ENCODE measurements around the gene FAM50A. TPM values are rescaled to one million over a fixed set of nuclear protein-coding genes. Genes with fewer than 3 reads are reported as not detected.

The FAM50A gene
- total RNA-seq, 4 donors from 2014 or later, result 39.9 to 130 (median 52.0) TPM

DNA sequence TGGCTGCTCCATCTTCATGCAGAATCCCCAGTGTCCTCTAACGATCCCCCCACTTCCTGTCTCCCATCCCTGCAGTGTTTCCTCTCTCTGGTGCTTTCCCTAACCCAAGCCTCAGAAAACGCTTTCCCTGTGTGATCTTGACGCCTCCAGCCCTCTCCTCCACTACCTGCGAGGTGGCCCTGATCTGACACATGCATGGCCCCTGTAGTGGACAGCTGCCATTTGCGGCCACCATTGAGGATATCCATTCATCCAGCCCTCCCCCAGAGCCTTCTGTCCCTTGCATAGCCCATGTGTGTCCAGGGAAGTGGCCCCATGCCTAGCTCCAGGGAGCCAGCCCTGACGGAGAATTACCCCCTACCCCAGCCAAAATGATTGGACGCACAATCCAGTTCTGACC lies 39.4 kb downstream of the FAM50A start:
- H3K27ac ChIP-seq, result no peak overlapping the region
- H3K4me1 ChIP-seq, result peaks cover under 1 to 24% (median 12%) of the 10 kb centered on the region in 4 donors
- H3K36me3 ChIP-seq, result no peaks in the 10 kb centered on the region
- H3K9me3 ChIP-seq, result no peaks in the 10 kb centered on the region
- intact Hi-C loops (cut with DNase I; ENCODE audit: low total_unique reads) (no loop called here), in situ Hi-C loops (cut with MboI; ENCODE audit: low pct_ligation_motif_present in 1 of 4, low pct_unique_long_range_greater_than_20kb in 1 of 4, low sequenced_read_pairs in 3 of 4) (no loop called here)
- TF ChIP-seq POLR2AphosphoS5 (IDR thresholded peaks at IDR 0.05), result no peak
- TF ChIP-seq POLR2A (IDR thresholded peaks at IDR 0.05), result no peak
- no peak for TF ChIP-seq CTCF (IDR thresholded peaks at IDR 0.05)
- no peak for TF ChIP-seq EP300 (IDR thresholded peaks at IDR 0.05; ENCODE audit: low read depth)
- DNase-seq, result no peak
- H3K27me3 ChIP-seq, result no peaks in the 10 kb centered on the region
- no peak overlapping the region for H3K4me3 ChIP-seq
- 76 to 83% methylated on average over 5 to 7 of the region's 7 CpGs for WGBS, 2 donors (ENCODE audit: low coverage in 1 of 2)

DNA sequence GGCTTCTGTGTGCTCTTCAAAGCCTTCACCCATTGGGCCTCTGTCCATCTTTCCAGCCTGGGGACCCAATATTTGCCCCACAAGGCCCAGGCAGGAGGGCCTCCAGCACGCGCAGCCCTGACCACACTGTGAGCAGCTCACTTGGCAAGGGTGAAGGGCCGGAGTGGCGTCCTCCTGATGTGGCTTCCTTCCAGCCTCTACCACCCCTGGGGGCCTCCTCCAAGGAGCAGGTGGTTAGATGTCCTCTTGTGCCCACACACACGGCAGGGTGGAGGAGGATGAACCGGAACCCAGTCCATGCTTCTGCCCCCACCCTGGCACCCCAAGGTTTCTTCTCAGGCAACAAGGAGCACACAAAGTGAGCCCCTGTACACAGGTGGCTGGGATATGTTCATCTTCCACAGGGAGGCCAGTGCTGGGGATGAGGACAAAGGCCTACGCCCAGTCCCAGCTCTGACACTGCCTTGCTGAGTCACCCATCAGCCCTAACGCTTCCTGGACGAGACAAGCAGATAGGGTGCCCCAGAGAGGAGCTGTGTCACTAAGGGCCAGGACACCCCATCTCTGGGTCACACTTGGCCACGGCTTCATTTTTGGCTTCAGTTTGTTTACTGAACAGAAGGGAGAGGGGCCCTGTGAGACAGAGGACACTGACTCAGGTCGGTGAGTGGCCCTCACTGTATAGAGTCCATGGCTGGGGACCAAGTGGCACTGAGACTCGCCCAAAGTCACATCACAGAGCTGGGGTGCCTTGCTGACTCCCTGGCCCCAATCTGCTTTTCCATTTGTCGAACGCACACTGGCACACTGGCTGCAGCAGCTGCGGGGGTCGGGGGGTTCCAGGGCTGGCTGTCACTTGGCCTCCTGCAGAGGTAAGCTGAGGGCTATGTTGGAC lies 40.6 kb downstream of the FAM50A start:
- Histone ChIP-seq H3K27ac (peak overlapping the region in 1 of 4 donors; percentile 93), H3K4me3 (no peak overlapping the region), H3K4me1 (peaks cover 5 to 27% (median 12%) of the 10 kb centered on the region in 4 donors), H3K36me3 (no peaks in the 10 kb centered on the region), H3K9me3 (no peaks in the 10 kb centered on the region), H3K27me3 (no peaks in the 10 kb centered on the region)
- in situ Hi-C loops (cut with MboI; ENCODE audit: low pct_ligation_motif_present in 1 of 4, low pct_unique_long_range_greater_than_20kb in 1 of 4, low sequenced_read_pairs in 3 of 4), result no loop called here
- 68% methylated on average over 14 of the region's 16 CpGs; no CpG with 5 or more reads in 1 of the 2 donors for WGBS, 2 donors (ENCODE audit: low coverage in 1 of 2)
- DNase-seq, result peak; percentile 36
- intact Hi-C loops (cut with DNase I; ENCODE audit: low total_unique reads), result no loop called here
- TF ChIP-seq CTCF (IDR thresholded peaks at IDR 0.05), result no peak

DNA sequence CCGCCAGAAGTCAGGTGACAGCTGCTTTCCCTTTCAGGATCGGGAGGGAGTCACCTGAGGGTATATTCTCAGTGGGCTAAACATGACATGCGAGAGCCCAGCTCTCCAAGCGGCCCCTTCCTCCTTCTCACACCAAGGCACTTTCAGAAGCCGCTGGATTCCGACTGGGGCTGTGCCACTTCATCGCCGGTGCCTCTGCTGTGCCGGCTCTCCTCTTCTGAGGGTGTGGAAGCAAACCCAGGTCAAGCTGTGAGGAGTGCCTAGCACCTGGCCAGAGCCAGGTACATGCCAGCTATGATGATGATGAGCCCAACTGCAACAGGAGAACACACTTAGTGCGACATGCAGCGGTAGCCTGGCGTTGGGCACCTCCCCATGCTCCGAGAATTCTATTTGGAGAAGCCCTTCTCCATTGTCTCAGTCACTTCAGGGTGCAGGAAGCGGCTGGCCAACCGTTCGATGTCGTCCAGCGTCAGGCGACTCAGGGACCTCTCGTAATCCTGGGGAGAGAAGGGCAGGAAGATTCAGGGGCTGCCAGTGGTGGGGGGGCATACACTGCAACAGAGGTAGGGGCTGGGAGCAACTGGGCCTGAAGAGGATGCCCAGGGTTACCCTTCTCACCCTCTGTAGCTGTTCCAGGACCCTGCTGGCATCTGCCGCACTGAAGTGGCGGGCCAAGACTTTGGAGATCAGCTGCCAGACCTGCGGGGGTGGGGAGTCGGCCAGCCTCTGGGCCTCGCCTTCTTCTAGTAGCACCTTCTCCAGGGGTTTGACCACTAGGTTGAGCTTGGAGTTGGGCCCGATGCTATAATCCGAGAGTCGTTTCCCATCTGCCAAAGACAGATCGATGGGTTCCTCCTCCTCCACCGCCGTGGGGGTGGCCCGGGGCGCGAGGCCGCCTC lies 41.5 kb downstream of the FAM50A start:
- TF ChIP-seq CTCF (IDR thresholded peaks at IDR 0.05) (no peak), POLR2A (IDR thresholded peaks at IDR 0.05) (no peak), POLR2AphosphoS5 (IDR thresholded peaks at IDR 0.05) (no peak), EP300 (IDR thresholded peaks at IDR 0.05; ENCODE audit: low read depth) (no peak)
- Histone ChIP-seq H3K27me3 (no peaks in the 10 kb centered on the region), H3K4me1 (peaks cover 8 to 27% (median 13%) of the 10 kb centered on the region in 4 donors), H3K4me3 (peak overlapping the region; percentile 49 to 81 (median 66)), H3K36me3 (no peaks in the 10 kb centered on the region), H3K9me3 (no peaks in the 10 kb centered on the region), H3K27ac (peak overlapping the region; percentile 87 to 95 (median 92))
- intact Hi-C loops (cut with DNase I; ENCODE audit: low total_unique reads), result no loop called here
- WGBS, 2 donors (ENCODE audit: low coverage in 1 of 2), result 63% methylated on average over 35 of the region's 35 CpGs; no CpG with 5 or more reads in 1 of the 2 donors
- DNase-seq, result no peak
- in situ Hi-C loops (cut with MboI; ENCODE audit: low pct_ligation_motif_present in 1 of 4, low pct_unique_long_range_greater_than_20kb in 1 of 4, low sequenced_read_pairs in 3 of 4), result no loop called here

GRCh38 chrX:154486052-154486395 lies 42.1 kb downstream of the FAM50A start:
- intact Hi-C loops (cut with DNase I; ENCODE audit: low total_unique reads) (no loop called here), in situ Hi-C loops (cut with MboI; ENCODE audit: low pct_ligation_motif_present in 1 of 4, low pct_unique_long_range_greater_than_20kb in 1 of 4, low sequenced_read_pairs in 3 of 4) (no loop called here)
- H3K27me3 ChIP-seq, result no peaks in the 10 kb centered on the region
- peak; percentile 43 for DNase-seq
- no peaks in the 10 kb centered on the region for H3K9me3 ChIP-seq
- no peaks in the 10 kb centered on the region for H3K36me3 ChIP-seq
- H3K4me3 ChIP-seq, result peak overlapping the region; percentile 49 to 81 (median 66)
- peaks cover 8 to 27% (median 13%) of the 10 kb centered on the region in 4 donors for H3K4me1 ChIP-seq
- TF ChIP-seq POLR2AphosphoS5 (IDR thresholded peaks at IDR 0.05), result no peak
- TF ChIP-seq POLR2A (IDR thresholded peaks at IDR 0.05), result peak; percentile 7
- WGBS, 2 donors (ENCODE audit: low coverage in 1 of 2), result 41% methylated on average over 26 of the region's 35 CpGs; no CpG with 5 or more reads in 1 of the 2 donors
- H3K27ac ChIP-seq, result peak overlapping the region; percentile 87 to 95 (median 92)
